Urinary bladder (tissue), 4 donors: Measurements from ENCODE around the gene NIT1. TPM values are rescaled to one million over a fixed set of nuclear protein-coding genes. Genes with fewer than 3 reads are reported as not detected.
"Not testable (repeated sequence)": the region's sequence is repeated elsewhere in the genome, so short reads cannot be mapped to it uniquely, and the experiment has no call there.

Experiments used
- DNase-seq: peaks from one replicate; pipeline ENCODE4 v3.0.0-alpha.2; 2015; ENCODE audit errors: extremely low spot score
- H3K27ac ChIP-seq: one replicate; pipeline ENCODE4 v1.5.1; 2013; ENCODE audit warnings: low read depth, mild to moderate bottlenecking, moderate library complexity
- H3K36me3 ChIP-seq: one replicate; pipeline ENCODE4 v1.6.1; 2013; ENCODE audit warnings: mild to moderate bottlenecking, moderate library complexity; ENCODE audit not compliant: insufficient read depth
- H3K4me1 ChIP-seq: one replicate; pipeline ENCODE4 v1.6.1; 2013; ENCODE audit warnings: mild to moderate bottlenecking, moderate library complexity; ENCODE audit not compliant: insufficient read depth
- H3K4me3 ChIP-seq: one replicate; pipeline ENCODE4 v1.5.1; 2013; ENCODE audit warnings: low read depth, low read length
- WGBS: extraction: QIAGEN DNeasy Blood & Tissue Kit; methylation state at CpG from one replicate; pipeline ENCODE4 v1.1.7; 2013; 5-methylcytosine and 5-hydroxymethylcytosine counted together
- polyA plus RNA-seq: library from polyadenylated mRNA; stranded (reverse); fragments of 200-250 nt; gene quantifications from one replicate; pipeline ENCODE4 v1.2.3, GENCODE V29; 2013
- total RNA-seq: library from RNA; depleted of rRNA; stranded (reverse); fragments of >200 nt; gene quantifications from one replicate; pipeline ENCODE4 v1.2.3, GENCODE V29; 2014
- donor health status: healthy with polysubstance abuse.
- donor health status: healthy.

The NIT1 gene
- total and polyA plus RNA-seq, 2 donors, result 18.9 to 49.5 TPM

DNA sequence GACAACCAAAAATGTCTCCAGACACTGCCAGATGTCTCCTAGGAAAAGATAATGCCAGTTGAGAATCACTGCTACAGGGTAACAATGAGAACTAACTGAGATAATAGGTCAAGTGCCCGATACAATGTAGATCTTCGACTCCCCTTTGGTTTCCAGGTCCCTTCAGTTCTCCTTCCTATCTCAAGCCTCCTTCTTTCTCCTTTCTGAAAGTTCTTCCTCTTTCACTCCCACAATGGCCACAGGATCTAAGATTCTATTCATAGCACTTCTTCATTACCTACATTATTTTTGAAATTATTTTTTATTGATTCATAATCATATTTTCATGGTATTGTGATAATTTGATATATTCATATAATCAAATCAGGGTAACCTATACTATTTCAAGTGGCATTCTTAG is 6.4 kb upstream of the NIT1 start:
- H3K4me3 ChIP-seq, result no peak overlapping the region
- DNase-seq, result no peak
- no peak overlapping the region for H3K27ac ChIP-seq
- WGBS, result 94% methylated on average over 2 of the region's 2 CpGs
- H3K36me3 ChIP-seq, result peaks cover 3% of the 10 kb centered on the region
- H3K4me1 ChIP-seq, result peaks cover 3% of the 10 kb centered on the region

DNA sequence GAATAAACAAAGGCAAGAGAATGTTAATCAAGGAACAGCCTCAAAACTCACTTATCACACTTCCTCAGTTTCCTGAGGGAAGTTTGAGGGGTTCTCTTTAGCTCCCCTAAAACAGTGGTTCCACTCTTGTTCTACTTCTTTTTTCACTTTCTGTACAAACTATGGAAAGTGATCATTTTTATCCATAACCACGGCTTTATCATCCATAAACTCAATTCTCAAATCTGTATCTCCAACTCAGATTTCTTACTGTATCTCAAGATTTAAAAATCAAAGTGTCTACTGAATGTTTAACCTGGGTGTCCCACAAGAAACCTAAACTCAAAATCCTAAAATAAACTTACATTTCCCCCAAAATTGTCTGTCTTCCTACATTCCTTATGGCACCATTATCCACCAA is 4.0 kb upstream of the NIT1 start:
- peaks cover 3% of the 10 kb centered on the region for H3K4me1 ChIP-seq
- 90% methylated on average over 1 of the region's 1 CpG for WGBS
- no peak overlapping the region for H3K27ac ChIP-seq
- peaks cover 3% of the 10 kb centered on the region for H3K36me3 ChIP-seq
- H3K4me3 ChIP-seq, result no peak overlapping the region
- no peak for DNase-seq

DNA sequence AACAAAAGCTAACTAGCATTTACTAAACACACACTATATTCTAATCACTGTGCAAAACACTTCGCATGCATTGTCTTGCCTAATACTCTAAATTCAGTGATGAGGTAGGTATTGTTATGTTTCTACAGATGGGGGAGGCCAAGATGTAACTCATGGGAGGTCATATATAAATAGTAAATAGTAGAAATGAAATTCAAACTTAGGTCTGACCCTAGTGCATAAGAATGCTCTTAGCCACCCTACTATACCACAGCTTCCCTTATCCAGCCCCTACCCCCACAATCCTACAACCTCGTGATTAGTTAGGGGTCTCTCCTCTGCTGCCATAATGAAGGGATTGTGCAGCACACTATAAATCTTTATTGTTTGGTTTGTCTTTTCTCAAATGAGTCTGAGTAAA is 3.3 kb upstream of the NIT1 start:
- Histone ChIP-seq H3K36me3 (peaks cover 2% of the 10 kb centered on the region), H3K4me3 (no peak overlapping the region), H3K27ac (no peak overlapping the region), H3K4me1 (peaks cover 3% of the 10 kb centered on the region)
- DNase-seq, result no peak
- 80% methylated on average over 2 of the region's 2 CpGs for WGBS

DNA sequence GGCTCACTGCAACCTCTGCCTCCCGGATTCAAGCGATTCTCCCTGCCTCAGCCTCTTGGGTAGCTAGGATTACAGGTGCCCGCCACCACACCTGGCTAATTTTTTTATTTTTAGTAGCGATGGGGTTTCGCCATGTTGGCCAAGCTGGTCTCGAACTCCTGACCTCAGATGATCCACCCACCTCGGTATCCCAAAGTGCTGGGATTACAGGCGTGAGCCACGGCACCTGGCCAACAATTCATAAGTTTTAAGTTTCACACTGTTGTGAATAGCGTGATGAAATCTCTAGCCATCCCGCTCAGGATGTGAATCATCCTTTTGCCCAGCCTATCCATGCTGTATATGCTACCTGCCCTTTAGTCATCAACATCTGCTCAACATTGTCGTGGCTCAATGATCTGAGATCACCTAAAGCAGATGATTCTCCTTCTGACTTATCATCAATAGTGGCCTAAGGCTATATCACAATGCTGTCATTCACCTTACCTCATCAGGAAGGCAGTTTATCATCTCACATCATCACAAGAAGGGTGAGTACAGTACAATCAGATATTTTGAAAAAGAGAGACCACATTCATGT is 2.7 kb upstream of the NIT1 start:
- no peak overlapping the region for H3K27ac ChIP-seq
- peaks cover 3% of the 10 kb centered on the region for H3K4me1 ChIP-seq
- no peak for DNase-seq
- H3K36me3 ChIP-seq, result no peaks in the 10 kb centered on the region
- 91% methylated on average over 12 of the region's 12 CpGs for WGBS
- no peak overlapping the region for H3K4me3 ChIP-seq

DNA sequence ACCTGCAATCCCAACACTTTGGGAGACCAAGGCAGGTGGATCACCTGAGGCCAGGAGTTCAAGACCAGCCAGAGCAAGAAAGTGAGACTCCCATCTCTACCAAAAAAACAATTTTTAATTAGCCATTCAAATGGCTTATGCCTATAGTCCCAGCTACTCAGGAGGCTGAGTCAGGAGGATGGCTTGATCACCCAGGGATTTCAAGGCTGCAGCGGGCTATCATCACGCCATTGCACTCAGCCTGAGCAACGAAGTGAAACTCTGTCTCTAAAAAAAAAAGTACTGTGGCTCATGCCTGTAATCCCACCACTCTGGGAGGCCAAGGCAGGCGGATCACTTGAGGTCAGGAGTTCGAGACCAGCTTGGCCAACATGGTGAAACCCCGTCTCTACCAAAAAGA is 1.9 kb upstream of the NIT1 start:
- not testable (repeated sequence) for DNase-seq, H3K4me1 ChIP-seq, H3K36me3 ChIP-seq, H3K27ac ChIP-seq, H3K4me3 ChIP-seq
- 93% methylated on average over 6 of the region's 6 CpGs for WGBS

DNA sequence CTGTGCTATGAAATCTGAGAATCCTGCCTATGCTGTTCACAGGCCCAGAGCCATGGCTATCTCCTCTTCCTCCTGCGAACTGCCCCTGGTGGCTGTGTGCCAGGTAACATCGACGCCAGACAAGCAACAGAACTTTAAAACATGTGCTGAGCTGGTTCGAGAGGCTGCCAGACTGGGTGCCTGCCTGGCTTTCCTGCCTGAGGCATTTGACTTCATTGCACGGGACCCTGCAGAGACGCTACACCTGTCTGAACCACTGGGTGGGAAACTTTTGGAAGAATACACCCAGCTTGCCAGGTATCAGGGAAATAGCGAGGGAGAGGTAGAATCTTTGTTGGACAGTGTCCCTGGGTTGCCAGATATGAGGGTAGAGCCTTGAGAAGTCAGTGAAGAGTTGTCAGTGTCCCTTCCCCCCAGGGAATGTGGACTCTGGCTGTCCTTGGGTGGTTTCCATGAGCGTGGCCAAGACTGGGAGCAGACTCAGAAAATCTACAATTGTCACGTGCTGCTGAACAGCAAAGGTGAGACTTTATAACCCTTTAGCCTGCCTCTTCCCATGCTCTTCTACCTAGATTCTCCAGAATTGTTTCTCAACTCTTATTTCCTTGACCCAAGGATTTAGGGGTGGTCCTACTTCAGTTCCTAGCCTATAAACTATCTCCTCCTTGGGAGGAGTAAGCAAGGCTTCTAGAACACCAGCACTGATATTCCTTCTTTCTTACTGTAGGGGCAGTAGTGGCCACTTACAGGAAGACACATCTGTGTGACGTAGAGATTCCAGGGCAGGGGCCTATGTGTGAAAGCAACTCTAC is 1.4 kb downstream of the NIT1 start:
- WGBS, result 40% methylated on average over 10 of the region's 10 CpGs

DNA sequence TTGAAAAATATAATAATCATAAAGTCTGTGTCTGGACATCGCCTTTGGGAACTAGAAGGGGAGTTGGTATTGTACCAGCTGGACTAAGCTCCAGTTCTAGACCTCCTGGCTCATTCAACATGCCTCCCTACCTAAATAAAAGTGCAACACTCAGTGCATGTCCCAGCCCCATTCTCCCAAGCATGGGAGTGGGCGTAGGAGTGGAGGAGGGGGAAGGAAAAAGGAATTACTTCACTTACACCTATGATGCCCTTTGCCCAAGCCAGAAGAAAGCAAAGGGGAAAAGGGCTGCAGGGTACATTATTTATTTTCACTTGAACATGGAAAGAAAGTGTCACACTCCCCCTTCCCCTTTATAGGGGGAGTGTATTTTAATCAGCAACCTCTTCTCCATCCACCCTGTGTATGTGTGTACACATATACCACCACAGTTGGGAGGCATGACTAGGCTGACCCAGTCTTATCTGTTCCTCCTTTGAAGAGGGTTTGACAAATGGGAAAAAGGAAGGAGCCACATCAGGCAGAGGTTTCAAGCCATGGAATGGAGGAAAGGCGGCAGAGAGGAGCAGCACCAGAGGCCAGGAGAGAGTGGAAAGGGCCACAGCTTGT is 3.2 kb downstream of the NIT1 start:
- Histone ChIP-seq H3K4me3 (no peak overlapping the region), H3K4me1 (no peaks in the 10 kb centered on the region), H3K27ac (no peak overlapping the region), H3K36me3 (peaks cover 1% of the 10 kb centered on the region)
- WGBS, result 84% methylated on average over 3 of the region's 3 CpGs
- no peak for DNase-seq

More for the DNA sequence above, 1.4 kb downstream of the NIT1 start:
- peaks cover 1% of the 10 kb centered on the region for H3K36me3 ChIP-seq
- no peak for DNase-seq
- peak overlapping the region; percentile 64 for H3K4me3 ChIP-seq
- peak overlapping the region; percentile 32 for H3K27ac ChIP-seq
- peaks cover 3% of the 10 kb centered on the region for H3K4me1 ChIP-seq

DNA sequence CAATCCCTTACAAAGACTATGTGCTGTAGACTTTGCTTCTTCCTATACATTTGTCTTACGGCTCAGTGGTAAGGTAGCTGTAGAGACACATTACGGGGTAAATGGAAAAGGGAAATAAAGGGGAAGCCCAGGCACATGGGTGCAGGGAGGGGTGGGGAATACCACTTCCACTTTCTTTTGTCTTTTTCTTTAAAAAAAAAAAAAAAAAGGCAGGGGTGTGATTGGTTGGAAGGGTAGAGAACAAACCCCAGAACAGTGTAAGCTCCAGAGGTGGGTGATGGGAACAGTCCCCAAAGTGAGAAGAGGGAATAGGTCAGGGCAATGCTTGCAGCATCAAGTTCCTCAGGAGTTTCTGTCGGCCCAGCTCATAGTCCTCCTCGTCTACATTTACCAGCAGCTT is 3.9 kb downstream of the NIT1 start:
- DNase-seq, result no peak
- H3K27ac ChIP-seq, result no peak overlapping the region
- H3K36me3 ChIP-seq, result peaks cover 1% of the 10 kb centered on the region
- H3K4me3 ChIP-seq, result no peak overlapping the region
- no peaks in the 10 kb centered on the region for H3K4me1 ChIP-seq
- 82% methylated on average over 4 of the region's 4 CpGs for WGBS

DNA sequence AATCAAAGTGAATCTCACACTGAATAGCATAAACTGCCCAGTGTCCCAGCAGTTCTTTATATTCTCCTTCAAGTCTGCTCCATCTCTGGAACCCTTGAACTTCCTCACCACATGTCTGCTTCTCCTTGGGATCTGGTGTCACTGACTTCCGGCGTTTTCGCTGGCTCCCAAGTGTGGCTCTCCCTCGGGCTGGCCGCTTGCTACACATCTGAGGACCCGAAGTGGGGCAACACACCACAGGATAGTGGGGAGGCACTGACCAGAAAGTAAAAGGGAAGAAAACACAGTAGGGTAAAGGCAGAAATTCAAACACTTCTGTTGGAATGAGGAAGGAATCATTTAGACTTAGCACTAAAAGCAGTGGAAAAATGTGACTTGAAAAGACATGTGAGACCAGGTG is 5.1 kb downstream of the NIT1 start:
- Histone ChIP-seq H3K4me3 (no peak overlapping the region), H3K4me1 (no peaks in the 10 kb centered on the region), H3K27ac (no peak overlapping the region), H3K36me3 (peaks cover 6% of the 10 kb centered on the region)
- WGBS, result 89% methylated on average over 6 of the region's 6 CpGs
- no peak for DNase-seq

DNA sequence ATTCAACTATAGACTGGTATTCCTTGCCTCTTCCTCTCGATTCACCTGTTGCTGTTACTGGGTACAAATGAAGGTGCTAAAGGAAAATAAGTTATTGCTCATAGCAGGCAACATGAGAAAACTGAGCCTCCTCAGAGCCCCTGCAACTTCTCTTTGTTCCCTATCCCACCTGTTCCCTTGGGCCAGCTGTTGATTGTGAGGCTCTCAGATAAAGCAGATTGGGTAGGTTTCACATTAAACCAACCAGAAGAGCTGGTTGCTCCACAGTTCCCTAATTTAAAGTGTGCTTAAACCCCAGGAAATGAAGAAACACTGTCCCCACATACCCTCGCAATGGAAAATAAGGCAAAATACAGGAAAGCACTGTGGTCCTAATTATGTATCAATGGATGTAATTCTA is 9.7 kb downstream of the NIT1 start:
- no peak overlapping the region for H3K27ac ChIP-seq
- 94% methylated on average over 2 of the region's 2 CpGs for WGBS

DNA sequence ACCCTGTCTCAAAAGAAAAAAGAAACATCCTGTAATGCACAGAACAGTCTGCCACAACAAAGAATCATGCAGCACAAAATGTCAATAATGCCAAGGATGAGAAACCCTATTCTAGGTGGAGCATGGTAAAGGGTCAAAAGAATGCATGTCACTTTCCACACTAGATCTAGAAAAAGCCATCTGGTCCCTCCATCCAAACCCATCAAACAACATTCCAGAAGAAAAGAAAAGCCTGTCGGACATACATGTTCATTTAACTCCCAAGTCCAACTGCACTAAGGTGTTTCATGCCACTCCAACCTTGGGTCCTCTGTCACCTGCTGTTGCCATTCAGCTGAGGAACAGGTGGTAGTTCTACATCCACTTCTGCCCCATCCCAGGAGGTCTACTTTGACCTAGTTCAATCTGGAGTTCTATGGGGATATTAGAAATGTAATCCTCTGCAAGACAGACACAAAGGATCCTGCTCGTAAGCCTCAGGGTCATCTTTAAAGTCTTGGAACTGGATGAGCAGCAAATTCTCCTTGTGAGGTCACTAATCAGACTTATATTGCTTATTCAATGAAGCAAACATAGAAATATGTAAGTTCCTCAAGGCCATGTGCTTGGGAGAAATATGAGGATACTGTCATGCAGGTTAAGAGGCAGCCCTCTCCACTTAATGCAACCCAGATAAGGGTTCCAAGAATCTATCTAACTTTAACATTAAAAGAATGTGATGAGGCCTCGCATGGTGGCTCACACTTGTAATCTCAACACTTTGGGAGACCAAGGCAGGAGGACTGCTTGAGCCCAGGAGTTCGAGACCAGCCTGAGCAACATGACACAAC is 10.9 kb downstream of the NIT1 start:
- WGBS, result 95% methylated on average over 4 of the region's 4 CpGs
- Histone ChIP-seq H3K36me3 (peaks cover 7% of the 10 kb centered on the region), H3K27ac (no peak overlapping the region), H3K4me1 (no peaks in the 10 kb centered on the region), H3K4me3 (no peak overlapping the region)
- DNase-seq, result no peak

More for the DNA sequence above, 9.7 kb downstream of the NIT1 start:
- no peaks in the 10 kb centered on the region for H3K4me1 ChIP-seq
- H3K36me3 ChIP-seq, result peaks cover 7% of the 10 kb centered on the region
- H3K4me3 ChIP-seq, result no peak overlapping the region
- no peak for DNase-seq

DNA sequence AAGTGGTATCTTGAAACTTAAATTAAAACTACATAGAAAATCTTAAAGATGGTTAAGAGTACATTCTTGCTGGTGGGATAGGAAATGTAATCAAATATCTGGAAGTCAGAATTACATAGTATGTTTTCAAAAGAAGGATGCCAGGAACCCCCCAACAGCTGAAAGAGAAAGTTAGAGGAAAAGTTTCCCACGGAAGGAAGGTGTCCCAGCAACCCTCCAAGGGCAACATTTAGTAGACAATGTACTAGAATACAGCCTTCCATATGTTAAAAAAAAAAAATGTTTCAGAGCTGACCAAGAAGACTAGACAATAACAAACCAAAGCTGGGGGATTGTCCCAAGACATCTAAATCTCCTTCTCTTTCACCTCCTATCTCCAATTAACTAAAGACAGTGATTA is 12.4 kb downstream of the NIT1 start:
- 52% methylated on average over 1 of the region's 1 CpG for WGBS
- no peak overlapping the region for H3K4me3 ChIP-seq
- H3K27ac ChIP-seq, result no peak overlapping the region
- peaks cover 7% of the 10 kb centered on the region for H3K36me3 ChIP-seq
- H3K4me1 ChIP-seq, result no peaks in the 10 kb centered on the region
- no peak for DNase-seq

DNA sequence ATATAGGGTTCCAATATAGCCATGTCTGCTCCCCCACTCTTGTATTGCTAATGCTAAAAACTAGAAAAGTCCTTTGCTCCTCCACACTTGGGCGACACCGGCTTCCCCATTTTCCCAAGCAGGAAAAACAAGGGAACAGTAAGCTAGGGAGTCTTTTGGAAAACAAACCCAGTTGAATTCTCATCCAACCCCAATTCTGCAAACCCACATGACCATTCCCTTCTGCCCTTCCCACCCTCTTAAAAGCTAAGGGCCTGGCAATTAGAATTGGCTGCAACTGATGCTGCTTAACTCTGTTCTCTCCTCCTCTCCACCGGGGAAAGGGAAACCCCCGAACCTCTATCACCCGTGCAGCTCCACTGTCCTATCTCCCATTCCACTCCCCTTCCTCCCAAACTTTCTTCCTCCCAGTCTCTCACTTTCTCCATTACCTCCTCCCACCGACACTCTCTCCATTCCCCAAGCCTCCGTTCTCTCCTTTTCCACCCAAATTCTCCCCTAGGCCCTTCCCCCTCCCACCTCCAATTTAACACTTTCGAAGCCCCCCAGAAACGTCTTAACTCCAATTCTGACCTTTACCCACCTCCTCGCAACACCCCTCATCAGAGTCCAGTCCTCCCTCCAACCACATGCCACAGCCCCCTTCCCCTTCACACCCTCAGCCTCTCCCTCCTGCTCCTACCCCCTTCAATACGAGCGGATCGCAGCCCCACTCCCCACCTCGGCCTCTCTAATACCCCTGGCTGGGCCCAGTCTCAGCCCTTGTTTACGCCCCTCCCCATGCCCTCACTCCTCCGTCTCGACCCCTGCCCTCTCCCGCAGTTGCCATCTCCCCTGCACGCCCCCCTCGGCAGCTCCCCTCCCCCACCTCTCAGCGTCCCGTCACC is 13.9 kb downstream of the NIT1 start:
- H3K4me1 ChIP-seq, result no peaks in the 10 kb centered on the region
- WGBS, result 2% methylated on average over 22 of the region's 22 CpGs
- H3K27ac ChIP-seq, result peak overlapping the region; percentile 97
- peak overlapping the region; percentile 81 for H3K4me3 ChIP-seq
- no peak for DNase-seq
- peaks cover 7% of the 10 kb centered on the region for H3K36me3 ChIP-seq
